WTC11 (cell line): ENCODE results near the gene WDR38. TPM values are rescaled to one million over a fixed set of nuclear protein-coding genes. Genes with fewer than 3 reads are reported as not detected.

Source experiments
- ATAC-seq: fragments of 200-7000 bp; cut with Tn5 transposase; 2 replicates; pipeline ENCODE4 v1.10.0; 2021; ENCODE audit warnings: mild to moderate bottlenecking, moderate library complexity
- CTCF ChIA-PET: fragments of 300-600 bp; sonication (Branson Sonifier 250); formaldehyde crosslinking; loops from one replicate; lab custom pipeline; 2021; ENCODE audit warnings: antibody characterized with exemption; lab: Charles Lee
- POLR2A ChIA-PET: fragments of 350-600 bp; sonication (Branson Sonifier 250); formaldehyde crosslinking; loops from one replicate; lab custom pipeline; 2021; ENCODE audit warnings: antibody characterized with exemption; lab: Charles Lee
- DNase-seq: peaks from one replicate; pipeline ENCODE4 v3.0.0; 2021; ENCODE audit warnings: low spot score
- H3K27ac Mint-ChIP-seq: 2 replicates; pipeline ENCODE4 v1.8.0; 2021; ENCODE audit warnings: mixed read lengths
- H3K27me3 Mint-ChIP-seq: 2 replicates; pipeline ENCODE4 v1.8.0; 2021; ENCODE audit warnings: low read depth, mild to moderate bottlenecking, moderate library complexity, mixed read lengths
- H3K36me3 Mint-ChIP-seq: 2 replicates; pipeline ENCODE4 v1.8.0; 2021; ENCODE audit warnings: mixed read lengths
- H3K4me1 Mint-ChIP-seq: 2 replicates; pipeline ENCODE4 v1.8.0; 2022; ENCODE audit warnings: mixed read lengths
- H3K4me3 Mint-ChIP-seq: 2 replicates; pipeline ENCODE4 v1.8.0; 2021; ENCODE audit warnings: mild to moderate bottlenecking, moderate library complexity, mixed read lengths
- H3K9me3 Mint-ChIP-seq: 2 replicates; pipeline ENCODE4 v1.8.0; 2021; ENCODE audit warnings: mixed read lengths
- AFF4 ChIP-seq: sonication (generic); formaldehyde crosslinking; IDR thresholded peaks from 2 replicates; pipeline ENCODE4 v1.8.1; 2023; ENCODE audit warnings: mild to moderate bottlenecking, missing genetic modification reagents, borderline replicate concordance
- E2F4 ChIP-seq: sonication (generic); formaldehyde crosslinking; IDR thresholded peaks from 2 replicates; pipeline ENCODE4 v1.8.1; 2022; ENCODE audit warnings: low read depth, mild to moderate bottlenecking, moderate library complexity, missing genetic modification reagents, borderline replicate concordance
- HMGA2 ChIP-seq: fragments of 250-450 bp; sonication (Bioruptor Pico); IDR thresholded peaks from 2 replicates; pipeline ENCODE4 v1.4.0; 2021; ENCODE audit warnings: mild to moderate bottlenecking, moderate library complexity
- JUN ChIP-seq: sonication (generic); formaldehyde crosslinking; IDR thresholded peaks from 2 replicates; pipeline ENCODE4 v1.8.0; 2023; ENCODE audit warnings: mild to moderate bottlenecking, missing genetic modification reagents
- NR2C2 ChIP-seq: sonication (generic); formaldehyde crosslinking; IDR thresholded peaks from 2 replicates; pipeline ENCODE4 v1.8.0; 2022; ENCODE audit warnings: mild to moderate bottlenecking, missing genetic modification reagents
- PRDM15 ChIP-seq: sonication (generic); formaldehyde crosslinking; IDR thresholded peaks from 2 replicates; pipeline ENCODE4 v1.8.0; 2022; ENCODE audit warnings: missing genetic modification reagents
- PRRX2 ChIP-seq: fragments of 250-450 bp; sonication (Bioruptor Pico); IDR thresholded peaks from 2 replicates; pipeline ENCODE4 v1.8.0; 2021; ENCODE audit warnings: mild to moderate bottlenecking
- SMAD4 ChIP-seq: sonication (generic); formaldehyde crosslinking; IDR thresholded peaks from 2 replicates; pipeline ENCODE4 v1.8.0; 2022; ENCODE audit warnings: mild to moderate bottlenecking, missing genetic modification reagents
- SOX15 ChIP-seq: fragments of 250-450 bp; sonication (Bioruptor Pico); IDR thresholded peaks from 2 replicates; pipeline ENCODE4 v1.9.0; 2021; ENCODE audit warnings: mild to moderate bottlenecking
- STAT6 ChIP-seq: sonication (generic); formaldehyde crosslinking; conservative IDR thresholded peaks from 2 replicates; pipeline ENCODE4 v1.8.1; 2023; ENCODE audit warnings: mild to moderate bottlenecking, low read depth, missing genetic modification reagents, moderate library complexity
- ZMAT4 ChIP-seq: fragments of 250-450 bp; sonication (Bioruptor Pico); IDR thresholded peaks from 2 replicates; pipeline ENCODE4 v1.9.0; 2021; ENCODE audit warnings: mild to moderate bottlenecking
- ZNF219 ChIP-seq: sonication (generic); formaldehyde crosslinking; IDR thresholded peaks from 2 replicates; pipeline ENCODE4 v1.8.0; 2023; ENCODE audit warnings: missing genetic modification reagents, mild to moderate bottlenecking, borderline replicate concordance
- total RNA-seq: library from RNA; stranded (reverse); gene quantifications from 3 replicates; pipeline ENCODE4 v1.2.3, GENCODE V29; 2021

Gene WDR38
- total RNA-seq, 1 experiment from 2014 or later = not detected

GRCh38 chr9:124834591-124834990 lies 18.7 kb upstream of the WDR38 start:
- Mint-ChIP-seq H3K36me3 (no peaks in the 10 kb centered on the region), H3K27ac (no peak overlapping the region), H3K27me3 (no peaks in the 10 kb centered on the region), H3K4me3 (no peak overlapping the region), H3K9me3 (peaks cover 3% of the 10 kb centered on the region; the same call in 1 of the 2 replicates), H3K4me1 (peaks cover 3% of the 10 kb centered on the region)
- ATAC-seq (peak; percentile 47; the same call in 1 of the 2 replicates), DNase-seq (no peak)
- TF ChIP-seq JUN (CRISPR knock-in tag) (no peak), ZNF219 (no peak), STAT6 (CRISPR knock-in tag) (no peak), PRDM15 (CRISPR knock-in tag) (no peak), E2F4 (CRISPR knock-in tag) (no peak), ZMAT4 (no peak)
- ChIA-PET POLR2A (no interaction called here), CTCF (interaction anchor here (0.7 to 12.7 kb wide), 5 partner anchors 11 to 415 kb away, joined by 3 to 323 read pairs (median 4); partner anchors contain the start of genes NR6A1, OLFML2A and WDR38)

- Mint-ChIP-seq H3K4me1 (no peaks in the 10 kb centered on the region), H3K4me3 (no peak overlapping the region), H3K36me3 (no peaks in the 10 kb centered on the region), H3K9me3 (peaks cover 3% of the 10 kb centered on the region; the same call in 1 of the 2 replicates), H3K27ac (no peak overlapping the region), H3K27me3 (no peaks in the 10 kb centered on the region)
- ATAC-seq = no peak
- no peak for DNase-seq
- ChIA-PET CTCF (interaction anchor here (0.7 to 12.7 kb wide), 5 partner anchors 11 to 416 kb away, joined by 3 to 323 read pairs (median 4); partner anchors contain the start of genes NR6A1, OLFML2A and WDR38), POLR2A (no interaction called here)
- TF ChIP-seq HMGA2 (CRISPR knock-in tag) = no peak
- no peak for TF ChIP-seq NR2C2 (CRISPR knock-in tag)
- no peak for TF ChIP-seq AFF4 (CRISPR knock-in tag)
- no peak for TF ChIP-seq SMAD4 (CRISPR knock-in tag)
- no peak for TF ChIP-seq SOX15 (CRISPR knock-in tag)
- TF ChIP-seq PRRX2 (CRISPR knock-in tag) = no peak
- no peak for TF ChIP-seq PRDM15 (CRISPR knock-in tag)
Measured at GRCh38 chr9:124835026-124835557, 18.2 kb upstream of the WDR38 start.
